SK-MEL-5 (cell line): Measurements from ENCODE around the gene OR2AJ1. TPM values are rescaled to one million over a fixed set of nuclear protein-coding genes. Genes with fewer than 3 reads are reported as not detected.
"Not testable (repeated sequence)": the region's sequence is repeated elsewhere in the genome, so short reads cannot be mapped to it uniquely, and the experiment has no call there.

Source experiments
- DNase-seq: peaks from one replicate; pipeline ENCODE4 v3.0.0-alpha.2; 2016; ENCODE audit warnings: low read depth, low spot score
- in situ Hi-C: cut with HindIII; loops from 2 replicates; pipeline ENCODE4 v1.10.0; 2016; ENCODE audit warnings: low sequenced_read_pairs, high pct_unique_total_duplicates, low pct_unique_long_range_greater_than_20kb
- total RNA-seq: library from RNA; depleted of rRNA; stranded (reverse); fragments of >200 nt; shearing (Covaris generic); gene quantifications from 2 replicates; pipeline ENCODE4 v1.2.3, GENCODE V29; 2014; rRNA removed

Gene OR2AJ1
- total RNA-seq, 1 experiment from 2014 or later, result not detected

GRCh38 chr1:247936965-247937734 lies 12.5 kb downstream of the OR2AJ1 start:
- DNase-seq, result peak; percentile 93
- in situ Hi-C loops, result not testable (repeated sequence)

- in situ Hi-C loops, result no loop called here
- DNase-seq, result peak; percentile 9
These were observed 17.9 kb downstream of the OR2AJ1 start for GRCh38 chr1:247942624-247943023.

GRCh38 chr1:247948558-247948957 lies 23.9 kb downstream of the OR2AJ1 start, which contains the start of gene OR2L8:
OR2L8 (plus strand) TSS chr1:247948858; CDS start chr1:247948858, 0 bp downstream.
- DNase-seq, result no peak
- in situ Hi-C loops, result no loop called here

GRCh38 chr1:247953408-247953807 lies 28.7 kb downstream of the OR2AJ1 start:
- in situ Hi-C loops, result no loop called here
- DNase-seq, result no peak

- in situ Hi-C loops, result no loop called here
- no peak for DNase-seq
These were observed 37.1 kb downstream of the OR2AJ1 start for GRCh38 chr1:247961791-247962190.

GRCh38 chr1:247962911-247963588 lies 38.4 kb downstream of the OR2AJ1 start:
- DNase-seq, result peak; percentile 55
- in situ Hi-C loops, result no loop called here

- in situ Hi-C loops, result no loop called here
- no peak for DNase-seq
These were observed 40.2 kb downstream of the OR2AJ1 start, which contains the start of gene OR2AK2 for GRCh38 chr1:247964933-247965332. OR2AK2 (plus strand) TSS chr1:247965233; CDS start chr1:247965377, 144 bp downstream.

- in situ Hi-C loops, result no loop called here
- DNase-seq, result no peak
These were observed 42.0 kb downstream of the OR2AJ1 start for GRCh38 chr1:247966532-247967204.

Other genes with a start within 250 kb of the OR2AJ1 start
- not detected in 2 replicates for gene OR13G1, start 245.2 kb upstream of the OR2AJ1 start, total RNA-seq
- not detected in 2 replicates for gene OR6F1, start 208.2 kb upstream of the OR2AJ1 start, total RNA-seq
- gene OR14K1, start 186.3 kb upstream of the OR2AJ1 start, total RNA-seq, result not detected in 2 replicates
- gene OR14A2, start 176.7 kb upstream of the OR2AJ1 start, total RNA-seq, result not detected in 2 replicates
- gene OR1C1, start 164.3 kb upstream of the OR2AJ1 start, total RNA-seq, result not detected in 2 replicates
- not detected in 2 replicates for gene OR14A16, start 100.8 kb upstream of the OR2AJ1 start, total RNA-seq
- gene OR11L1, start 83.0 kb upstream of the OR2AJ1 start, total RNA-seq, result not detected in 2 replicates
- gene TRIM58, start 67.7 kb upstream of the OR2AJ1 start, total RNA-seq, result 0.13 and 0.16 TPM in 2 replicates
- not detected in 2 replicates for gene OR2W3, start 29.3 kb upstream of the OR2AJ1 start, total RNA-seq
- gene OR2T8, start 4.6 kb upstream of the OR2AJ1 start, total RNA-seq, result not detected in 2 replicates
- not detected in 2 replicates for gene OR2L8, start 24.0 kb downstream of the OR2AJ1 start, total RNA-seq
- gene OR2AK2, start 40.3 kb downstream of the OR2AJ1 start, total RNA-seq, result not detected in 2 replicates
- gene OR2L5, start 88.8 kb downstream of the OR2AJ1 start, total RNA-seq, result not detected in 2 replicates
- not detected in 2 replicates for gene OR2L2, start 105.2 kb downstream of the OR2AJ1 start, total RNA-seq
- gene OR2L3, start 121.9 kb downstream of the OR2AJ1 start, total RNA-seq, result not detected in 2 replicates
- not detected in 2 replicates for gene OR2L13, start 170.3 kb downstream of the OR2AJ1 start, total RNA-seq
- not detected in 2 replicates for gene OR2M5, start 220.3 kb downstream of the OR2AJ1 start, total RNA-seq
- not detected in 2 replicates for gene OR2M2, start 249.9 kb downstream of the OR2AJ1 start, total RNA-seq